ENCODE results near the gene GPC6.

Gene GPC6

GRCh38 chr13:94263038-94263437 is 1036.4 kb downstream of the GPC6 start:
- TF ChIP-seq CTCF (IDR thresholded peaks at IDR 0.05; ENCODE audit: insufficient read depth, low read length) (no peak), SPI1 (IDR thresholded peaks at IDR 0.05; ENCODE audit: borderline replicate concordance, low read depth) (no peak), GABPA (IDR thresholded peaks at IDR 0.05; ENCODE audit: low read depth) (no peak), POLR2AphosphoS5 (IDR thresholded peaks at IDR 0.05; ENCODE audit: low read depth) (no peak), REST (IDR thresholded peaks at IDR 0.05; ENCODE audit: insufficient replicate concordance, low read depth) (no peak)
- no peak for DNase-seq (ENCODE audit: low read depth in 1 of 2, low spot score in 1 of 2)
- Histone ChIP-seq H3K4me3 (replicated peaks; ENCODE audit: insufficient read depth, low read length) (no peak overlapping the region), H3K27me3 (ENCODE audit: insufficient read depth, poor library complexity, severe bottlenecking) (no peaks in the 10 kb centered on the region), H3K27ac (replicated peaks) (no peak overlapping the region)

DNA sequence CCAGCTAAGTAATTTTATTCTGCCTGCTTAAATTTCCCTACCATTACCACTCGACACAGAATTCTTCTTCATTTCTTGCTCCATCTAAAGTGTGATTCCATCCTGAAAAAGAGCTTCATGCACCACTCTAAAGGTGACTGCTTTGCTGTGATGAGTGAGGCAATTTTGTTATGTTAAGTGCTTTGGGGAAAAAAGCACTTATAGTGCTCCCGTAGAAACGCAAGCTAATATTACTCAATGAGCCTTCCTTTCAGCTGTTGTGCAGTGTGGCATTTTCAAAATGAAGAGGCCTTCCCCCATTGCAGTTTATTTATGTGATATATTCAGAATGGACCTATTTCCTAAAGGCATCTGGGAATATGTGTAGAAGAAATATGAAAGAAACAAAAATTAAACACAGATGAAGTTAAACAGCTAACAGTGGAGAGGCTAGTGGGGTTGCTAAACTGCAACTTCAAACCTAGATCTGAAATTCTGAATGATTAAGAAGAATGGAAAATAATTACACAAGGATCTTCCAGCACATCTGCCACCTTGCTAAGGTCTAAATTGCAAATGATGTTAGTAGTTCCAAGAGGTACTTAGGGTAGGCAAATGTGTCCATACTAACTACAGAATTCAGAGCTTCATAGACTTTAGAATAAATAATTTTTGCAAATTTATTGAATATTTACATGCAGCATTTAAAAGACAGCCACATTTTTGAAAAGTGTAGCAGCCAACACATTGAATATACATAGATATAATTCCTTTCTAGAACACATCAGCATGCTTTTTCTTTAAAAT is 1041.2 kb downstream of the GPC6 start:
- no peak overlapping the region for H3K27ac ChIP-seq (replicated peaks)
- TF ChIP-seq POLR2AphosphoS5 (IDR thresholded peaks at IDR 0.05; ENCODE audit: low read depth), result no peak
- TF ChIP-seq REST (IDR thresholded peaks at IDR 0.05; ENCODE audit: insufficient replicate concordance, low read depth), result no peak
- TF ChIP-seq CTCF (IDR thresholded peaks at IDR 0.05; ENCODE audit: insufficient read depth, low read length), result no peak
- TF ChIP-seq GABPA (IDR thresholded peaks at IDR 0.05; ENCODE audit: low read depth), result no peak
- TF ChIP-seq SPI1 (IDR thresholded peaks at IDR 0.05; ENCODE audit: borderline replicate concordance, low read depth), result no peak
- DNase-seq (ENCODE audit: low read depth in 1 of 2, low spot score in 1 of 2), result no peak

DNA sequence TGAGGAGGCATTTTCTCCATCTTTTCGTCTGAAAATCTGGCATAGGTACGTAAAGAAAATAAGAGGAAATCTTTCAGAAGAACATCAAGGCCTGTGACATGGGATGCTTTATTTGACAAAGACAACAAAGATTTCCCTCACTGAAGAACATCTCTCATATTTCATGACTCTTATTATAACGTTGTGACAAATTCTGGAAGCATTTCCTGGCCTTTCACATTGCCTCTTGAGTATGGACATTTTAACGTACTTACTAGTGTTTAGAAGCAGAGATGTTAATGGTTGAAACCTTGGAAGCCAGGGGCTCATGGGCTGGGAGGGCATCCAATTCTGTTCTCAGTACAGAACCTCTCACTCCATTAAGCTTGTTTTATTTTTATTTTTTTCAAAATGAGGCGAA is 1042.1 kb downstream of the GPC6 start:
- Histone ChIP-seq H3K27ac (replicated peaks) (no peak overlapping the region), H3K27me3 (ENCODE audit: insufficient read depth, poor library complexity, severe bottlenecking) (no peaks in the 10 kb centered on the region), H3K4me3 (replicated peaks; ENCODE audit: insufficient read depth, low read length) (no peak overlapping the region)
- no peak for DNase-seq (ENCODE audit: low read depth in 1 of 2, low spot score in 1 of 2)
- TF ChIP-seq CTCF (IDR thresholded peaks at IDR 0.05; ENCODE audit: insufficient read depth, low read length) (no peak), REST (IDR thresholded peaks at IDR 0.05; ENCODE audit: insufficient replicate concordance, low read depth) (no peak), GABPA (IDR thresholded peaks at IDR 0.05; ENCODE audit: low read depth) (no peak), POLR2AphosphoS5 (IDR thresholded peaks at IDR 0.05; ENCODE audit: low read depth) (no peak), SPI1 (IDR thresholded peaks at IDR 0.05; ENCODE audit: borderline replicate concordance, low read depth) (no peak)

More for the DNA sequence above, 1041.2 kb downstream of the GPC6 start:
- H3K27me3 ChIP-seq (ENCODE audit: insufficient read depth, poor library complexity, severe bottlenecking), result no peaks in the 10 kb centered on the region
- no peak overlapping the region for H3K4me3 ChIP-seq (replicated peaks; ENCODE audit: insufficient read depth, low read length)

Data from HL-60 (cell line).